ENCODE data around the gene TRDMT1.
"Not testable (repeated sequence)": the region's sequence is repeated elsewhere in the genome, so short reads cannot be mapped to it uniquely, and the experiment has no call there.

TRDMT1 gene

DNA sequence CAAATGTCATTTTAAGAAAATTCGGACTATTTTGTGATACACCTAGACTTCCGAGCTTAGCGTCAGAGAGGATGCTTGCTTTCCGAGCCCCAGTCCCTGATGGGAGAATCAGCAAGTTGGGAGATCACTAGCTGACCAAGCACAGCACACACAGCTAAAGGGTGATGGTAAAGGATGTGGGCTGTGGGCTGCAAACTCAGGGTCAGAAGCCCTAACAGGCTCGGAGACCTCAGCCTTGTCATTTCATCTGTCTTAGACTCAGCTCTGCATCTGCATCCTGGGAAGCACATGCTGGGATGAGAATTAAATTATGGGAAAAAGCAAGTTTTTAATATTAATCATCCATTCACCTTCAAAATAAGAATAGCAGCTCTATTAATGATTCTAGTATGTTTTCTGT, 75.1 kb downstream of the TRDMT1 start:
- DNase-seq, result no peak

DNA sequence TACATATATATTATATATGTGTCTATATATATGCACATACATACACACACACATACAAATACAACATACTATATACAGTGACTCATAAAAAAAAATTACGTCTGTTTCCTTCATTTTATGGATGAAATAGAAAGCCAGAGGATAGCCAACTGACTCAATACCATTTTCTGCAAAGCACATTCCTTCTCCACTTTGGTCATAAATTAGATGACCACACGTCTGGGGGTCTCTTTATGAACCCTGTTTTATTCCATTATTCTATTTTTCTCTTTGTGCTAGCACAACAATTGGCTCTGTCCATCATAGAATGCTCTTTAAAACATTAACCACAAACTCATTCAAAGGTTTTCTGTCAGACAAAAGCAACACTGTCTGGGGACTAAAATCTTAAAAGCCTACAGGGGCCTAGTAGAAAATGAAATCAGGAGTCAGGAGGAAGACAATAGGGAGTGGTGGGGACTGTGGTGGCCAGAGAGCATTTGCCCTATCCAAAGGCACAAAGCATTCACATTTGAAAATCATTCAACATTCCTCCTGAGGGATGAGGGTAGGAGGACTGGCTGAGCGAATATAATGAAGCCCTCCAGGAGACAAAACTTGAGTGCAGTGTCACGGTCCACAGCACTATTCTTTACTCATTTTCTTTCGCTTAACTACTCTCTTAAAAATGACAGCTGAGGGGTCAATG, 76.1 kb downstream of the TRDMT1 start:
- DNase-seq, result no peak

DNA sequence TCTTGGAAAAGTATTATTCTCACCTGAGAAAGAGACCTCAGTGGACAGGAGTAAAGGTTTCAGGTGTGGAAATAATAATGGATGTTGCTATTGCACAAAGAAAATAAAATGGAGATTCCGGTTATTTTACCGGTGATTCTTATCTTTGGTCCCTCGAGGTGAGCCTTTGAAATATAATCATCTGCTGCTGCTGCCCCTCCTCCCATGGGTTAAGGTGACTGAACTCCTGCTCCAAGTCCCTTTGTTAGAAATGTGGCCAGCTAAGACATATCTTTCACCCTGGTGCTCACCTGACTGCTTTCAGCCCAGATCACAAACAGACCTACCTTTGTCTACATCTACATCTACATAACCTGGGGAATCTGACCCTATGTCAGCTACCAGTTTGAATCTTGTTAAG, 77.5 kb downstream of the TRDMT1 start:
- no peak for DNase-seq

DNA sequence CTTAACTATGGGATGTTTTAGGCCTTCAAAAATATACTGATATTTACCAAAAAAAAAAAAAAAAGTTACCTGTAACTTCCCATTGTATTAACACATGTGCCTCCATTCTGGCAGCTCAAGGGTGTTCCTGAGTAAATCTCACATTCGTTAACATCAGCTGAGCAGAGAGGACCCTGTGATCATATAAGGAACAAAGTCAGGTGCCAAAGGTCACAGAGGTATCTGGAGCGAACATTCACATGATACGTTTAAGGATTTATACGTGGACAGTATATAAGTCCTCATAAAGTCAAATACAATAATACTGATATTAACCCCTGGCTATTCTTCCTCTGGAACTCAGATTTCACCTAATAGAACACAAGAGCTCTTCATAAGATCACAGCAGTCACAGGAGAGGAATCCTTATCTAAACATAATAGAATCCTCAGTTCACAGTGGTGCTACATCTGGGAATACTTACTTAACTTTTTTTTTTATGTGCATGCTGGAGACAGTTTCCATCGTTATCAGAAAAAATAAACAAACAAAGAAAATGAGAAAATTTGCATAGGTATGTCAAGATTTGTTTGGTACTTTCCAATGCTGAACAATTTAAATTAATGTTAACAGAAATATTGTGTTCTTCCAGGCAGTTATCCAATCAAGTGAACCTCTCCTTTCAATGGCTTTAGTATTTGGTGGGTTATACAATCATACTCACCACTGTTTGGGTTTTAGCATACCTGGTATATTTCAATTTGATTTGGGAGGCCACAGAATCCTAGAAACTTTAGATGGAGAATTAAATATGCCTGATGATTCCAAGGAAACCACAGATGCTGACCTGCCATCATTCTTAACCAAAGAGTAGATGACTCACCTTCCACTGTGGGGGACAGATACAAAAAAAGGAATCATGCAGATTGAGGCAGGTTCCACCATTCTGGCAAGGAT, 78.5 kb downstream of the TRDMT1 start:
- DNase-seq, result no peak

DNA sequence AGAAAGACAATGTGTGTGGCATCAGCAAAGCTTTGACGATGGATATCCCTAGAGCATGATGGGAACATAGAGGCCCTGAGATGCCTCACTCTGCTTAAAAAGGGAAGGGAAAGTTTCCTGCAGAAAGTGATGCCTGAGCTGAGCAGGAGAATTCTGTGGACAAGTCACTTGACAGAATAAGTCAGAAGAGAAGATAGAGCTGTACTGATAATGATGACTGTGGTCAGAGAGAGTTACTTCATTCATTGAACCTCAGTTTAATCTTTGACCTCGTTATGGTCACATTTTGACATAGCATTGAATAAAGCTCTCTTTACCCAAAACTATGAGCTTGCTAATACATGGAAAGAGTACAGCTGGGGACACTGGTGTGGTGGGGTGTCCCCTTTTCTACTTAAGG, 79.4 kb downstream of the TRDMT1 start:
- DNase-seq, result no peak

DNA sequence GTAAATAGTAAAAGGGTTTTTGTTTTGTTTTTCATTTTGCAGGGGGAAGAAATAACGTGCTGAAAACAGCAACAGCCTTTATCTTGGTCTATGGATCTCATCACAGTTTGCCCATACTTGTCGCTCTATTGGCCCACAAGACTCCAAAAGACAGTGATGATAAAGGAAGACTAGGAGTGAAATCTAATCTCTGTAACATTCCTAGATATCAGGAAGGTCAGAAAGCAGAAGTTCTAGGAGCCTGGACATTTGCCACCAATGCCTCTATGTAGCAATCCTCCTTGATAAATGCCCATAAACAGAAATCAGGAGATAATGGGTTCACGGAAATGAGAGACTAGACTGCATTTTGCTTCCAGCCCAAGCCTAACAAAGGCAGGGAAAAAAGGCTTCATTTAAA, 80.8 kb downstream of the TRDMT1 start:
- DNase-seq, result no peak

DNA sequence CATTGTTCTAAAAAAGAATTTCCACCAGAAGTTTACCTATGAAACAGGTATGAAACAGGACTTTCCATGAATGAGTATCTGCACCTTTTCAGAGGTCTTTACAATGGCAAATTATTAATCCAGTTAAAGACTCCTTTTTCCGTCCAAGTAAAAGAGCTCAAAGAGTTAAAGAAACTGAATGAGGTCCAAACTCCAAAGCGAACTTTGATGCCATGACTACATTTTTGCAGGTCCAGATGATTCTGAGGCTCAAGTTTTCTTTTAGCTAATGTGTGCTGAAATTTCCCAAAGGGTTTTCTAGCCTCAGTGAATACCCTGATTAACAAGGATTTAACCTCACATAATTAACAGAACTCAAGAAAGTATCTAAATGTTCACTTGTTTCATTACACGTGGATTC, 81.6 kb downstream of the TRDMT1 start:
- no peak for DNase-seq

DNA sequence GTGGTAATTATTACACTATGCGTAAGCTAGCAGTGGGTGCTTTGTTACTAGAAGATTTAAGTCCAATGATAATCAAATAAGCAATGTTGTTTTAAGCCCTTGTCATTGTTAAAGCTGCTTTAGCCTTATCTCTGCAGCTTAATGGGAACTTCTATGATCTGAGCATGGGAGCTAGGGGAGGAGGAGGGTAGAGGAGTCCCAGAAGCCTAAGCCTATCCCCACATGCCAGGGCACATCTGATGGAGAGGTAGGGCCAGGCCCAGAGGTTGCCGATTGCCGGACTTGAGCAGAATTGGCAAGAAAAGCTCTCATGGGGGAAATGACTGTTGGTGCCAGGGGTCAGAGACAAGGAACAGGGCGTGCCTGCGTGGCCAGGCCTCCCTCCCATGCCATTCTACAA, 85.3 kb downstream of the TRDMT1 start:
- no peak for DNase-seq

DNA sequence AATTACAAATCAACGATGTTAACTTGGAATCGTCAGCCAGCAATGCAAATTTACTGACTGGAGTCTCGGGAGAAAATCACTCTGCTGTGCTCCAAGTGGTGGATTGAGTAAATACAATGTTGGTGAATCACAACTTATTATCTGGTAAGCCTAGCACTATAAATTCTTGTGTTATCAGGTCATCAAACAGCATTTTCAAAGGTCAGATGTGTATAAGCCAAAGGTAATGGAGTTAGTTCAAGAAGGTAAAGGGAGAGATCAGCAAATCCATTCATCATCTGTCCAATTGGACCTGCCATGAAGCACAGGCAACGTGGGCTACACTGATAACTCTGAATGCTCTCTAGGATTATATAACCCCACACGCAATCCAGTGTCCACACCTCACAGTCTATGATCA, 85.8 kb downstream of the TRDMT1 start:
- DNase-seq, result no peak

DNA sequence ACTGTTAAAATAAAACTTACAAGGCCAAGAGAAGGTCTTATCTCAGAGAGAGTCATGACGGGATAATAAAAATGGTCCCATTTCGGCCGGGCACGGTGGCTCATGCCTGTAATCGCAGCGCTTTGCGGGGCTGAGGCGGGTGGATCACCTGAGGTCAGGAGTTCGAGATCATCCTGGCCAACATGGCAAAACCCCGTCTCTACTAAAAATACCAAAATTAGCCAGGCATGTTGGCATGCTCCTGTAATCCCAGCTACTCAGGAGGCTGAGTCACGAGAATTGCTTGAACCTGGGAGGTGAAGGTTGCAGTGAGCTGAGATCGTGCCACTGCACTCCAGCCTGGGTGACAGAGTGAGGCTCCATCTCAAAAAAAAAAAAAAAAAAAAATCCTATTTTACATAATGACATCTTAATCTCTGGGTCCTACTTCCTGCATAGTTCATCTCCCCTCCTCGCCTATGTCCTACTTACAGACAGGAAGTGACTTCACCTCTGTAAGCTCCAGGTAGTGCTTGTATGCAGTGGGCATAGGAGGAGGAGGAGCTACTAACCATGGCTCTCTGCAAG, 86.5 kb downstream of the TRDMT1 start:
- not testable (repeated sequence) for DNase-seq

DNA sequence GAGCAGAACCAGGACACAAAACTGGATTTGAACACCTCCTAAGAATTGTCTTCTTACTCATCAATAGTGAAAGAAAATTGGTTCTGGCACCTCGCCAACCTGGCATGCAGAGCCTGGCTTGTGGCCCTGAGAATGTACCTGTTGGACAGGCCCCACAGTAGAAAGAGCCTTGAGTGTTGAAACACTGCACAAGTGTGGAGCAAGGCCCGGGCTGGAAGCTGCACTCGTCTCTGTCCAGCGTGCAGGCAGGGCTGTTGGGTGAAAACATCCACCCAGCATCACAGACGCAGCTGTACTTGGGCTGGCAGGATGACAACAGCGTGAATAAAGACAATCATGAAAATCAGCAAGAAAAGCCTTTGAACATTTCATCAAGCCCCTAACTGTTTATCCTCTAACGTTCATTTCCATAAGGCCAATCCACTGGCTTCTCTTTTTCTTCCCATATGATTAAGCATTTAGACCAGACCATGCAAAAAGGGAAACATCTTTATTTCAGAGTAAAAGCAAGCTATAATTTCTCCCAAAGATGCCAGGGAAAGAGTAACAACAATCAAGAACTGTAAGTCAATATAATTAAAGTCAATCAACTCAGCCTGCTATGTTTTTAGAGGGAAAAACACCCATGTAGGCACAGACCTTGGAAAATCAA, 87.5 kb downstream of the TRDMT1 start:
- no peak for DNase-seq

DNA sequence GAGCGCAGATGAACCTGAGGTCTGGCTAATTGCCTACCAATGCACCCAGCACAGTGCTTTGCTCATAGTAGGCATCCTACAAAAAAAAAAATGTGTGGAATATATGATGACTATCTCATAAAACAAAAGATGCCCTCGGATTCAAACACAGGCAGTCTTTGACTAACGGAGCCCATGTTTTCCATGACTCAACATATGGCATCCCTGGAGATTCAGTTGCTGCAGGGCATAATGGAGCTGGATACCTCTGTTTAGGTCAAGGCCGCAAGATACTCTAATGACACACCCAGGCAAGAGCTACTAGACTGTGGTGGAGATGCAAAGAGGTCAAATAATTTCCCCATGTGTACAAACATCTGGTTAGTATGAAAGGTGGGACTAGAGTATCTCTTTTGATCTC, 88.1 kb downstream of the TRDMT1 start:
- DNase-seq, result no peak

DNA sequence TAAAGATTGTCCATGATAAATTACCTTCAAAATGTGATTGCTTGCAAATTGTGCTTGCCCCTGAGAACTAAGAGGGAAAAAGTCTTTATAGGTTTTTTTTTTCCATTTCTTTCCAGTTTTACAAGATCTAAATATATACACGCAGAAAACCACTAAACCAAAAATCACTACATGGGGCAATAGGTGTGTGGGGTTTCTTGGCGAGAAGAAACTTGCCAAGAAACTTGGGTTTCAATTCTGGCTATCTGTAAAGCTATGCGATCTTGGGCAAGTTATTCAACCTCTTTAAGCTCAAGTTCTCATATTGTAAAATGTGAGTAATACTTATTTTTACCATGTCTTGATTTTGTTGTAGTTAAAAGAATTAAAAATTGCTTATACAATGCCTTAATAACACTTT, 88.9 kb downstream of the TRDMT1 start:
- DNase-seq, result no peak

DNA sequence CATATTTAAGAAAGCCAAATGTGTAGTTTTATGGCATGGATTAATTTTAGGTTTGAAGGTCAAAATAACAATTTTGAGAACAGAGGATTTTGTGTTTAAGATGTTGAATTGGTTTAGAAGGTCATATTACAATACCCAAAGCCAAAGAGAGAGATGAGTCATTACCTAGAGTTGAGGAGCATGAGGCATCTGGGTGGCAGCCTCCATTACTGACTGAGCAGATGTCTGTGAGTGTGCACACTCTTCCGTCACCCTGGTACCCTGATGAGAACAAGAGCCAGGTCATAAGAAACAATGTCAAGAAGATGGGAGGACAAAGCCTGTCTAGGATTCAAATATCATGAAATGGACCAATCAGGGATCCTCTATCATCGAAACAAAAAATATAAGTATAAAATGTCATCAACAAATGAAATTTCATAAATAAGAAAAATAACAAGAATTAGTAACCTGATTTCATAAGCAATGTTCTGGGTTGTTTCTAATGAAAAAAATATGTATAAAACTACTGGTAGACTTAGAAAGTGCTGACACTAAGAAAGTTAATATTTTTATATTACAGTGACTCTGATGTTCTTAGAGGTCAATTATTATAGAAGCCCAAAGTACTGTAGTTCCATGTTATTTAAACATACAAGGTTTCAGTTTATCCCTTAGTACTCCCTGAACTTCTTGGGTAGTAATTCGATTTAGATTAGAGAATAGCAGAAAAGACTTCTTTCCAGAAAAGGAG, 91.8 kb downstream of the TRDMT1 start:
- DNase-seq, result no peak

DNA sequence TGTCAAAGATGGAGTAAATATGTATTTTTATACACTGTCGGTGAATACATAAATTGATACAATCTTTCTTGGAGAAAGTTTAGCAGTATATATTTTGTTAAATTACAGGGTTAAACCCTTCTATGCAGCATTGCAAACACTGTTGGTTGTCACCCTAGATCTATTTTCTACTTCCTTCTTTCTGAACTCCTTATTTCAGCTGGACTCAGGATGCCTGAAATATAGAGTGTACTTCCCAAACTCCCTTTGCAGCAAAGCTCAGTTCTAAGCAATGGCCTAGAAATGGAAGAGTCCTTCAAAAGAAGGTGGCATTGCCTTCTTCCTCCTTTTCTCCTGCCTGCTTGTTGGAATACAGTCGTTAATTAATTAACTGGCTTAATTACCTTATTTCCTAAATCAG, 92.4 kb downstream of the TRDMT1 start:
- DNase-seq, result no peak

DNA sequence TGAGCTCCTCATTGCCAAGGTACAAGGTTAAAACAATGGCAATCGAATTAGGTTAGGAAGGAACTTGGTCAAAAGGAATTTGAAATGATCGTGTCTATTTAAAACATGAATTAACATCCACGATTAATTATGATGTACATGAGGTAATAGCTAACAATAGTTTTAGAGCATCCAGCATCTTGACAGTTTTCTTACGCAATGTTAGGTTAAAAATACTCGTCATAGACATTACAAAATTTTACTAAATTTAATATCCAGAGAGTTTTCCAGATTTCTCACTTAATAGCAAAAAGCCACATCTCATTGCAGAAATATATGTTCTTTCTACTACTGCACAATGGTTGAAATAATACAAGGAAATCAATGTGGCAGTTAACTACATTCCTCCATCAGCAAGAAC, 94.5 kb downstream of the TRDMT1 start:
- no peak for DNase-seq

DNA sequence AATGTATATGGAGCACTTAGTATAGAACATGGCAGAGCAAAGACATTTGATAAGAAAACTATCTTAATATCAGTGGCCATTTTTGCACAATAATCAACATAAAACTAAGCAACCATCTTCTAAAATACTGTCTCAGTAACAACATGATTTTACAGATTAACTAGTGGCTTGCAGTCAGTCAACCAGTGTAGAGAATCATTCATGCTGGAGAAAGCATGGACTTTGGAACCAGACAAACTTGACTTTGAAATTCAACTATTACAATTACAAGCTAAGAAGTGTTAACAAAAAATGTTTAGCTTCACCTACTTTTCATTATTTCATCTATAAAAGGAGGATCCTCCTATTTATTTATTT, 99.6 kb downstream of the TRDMT1 start:
- DNase-seq, result no peak

DNA sequence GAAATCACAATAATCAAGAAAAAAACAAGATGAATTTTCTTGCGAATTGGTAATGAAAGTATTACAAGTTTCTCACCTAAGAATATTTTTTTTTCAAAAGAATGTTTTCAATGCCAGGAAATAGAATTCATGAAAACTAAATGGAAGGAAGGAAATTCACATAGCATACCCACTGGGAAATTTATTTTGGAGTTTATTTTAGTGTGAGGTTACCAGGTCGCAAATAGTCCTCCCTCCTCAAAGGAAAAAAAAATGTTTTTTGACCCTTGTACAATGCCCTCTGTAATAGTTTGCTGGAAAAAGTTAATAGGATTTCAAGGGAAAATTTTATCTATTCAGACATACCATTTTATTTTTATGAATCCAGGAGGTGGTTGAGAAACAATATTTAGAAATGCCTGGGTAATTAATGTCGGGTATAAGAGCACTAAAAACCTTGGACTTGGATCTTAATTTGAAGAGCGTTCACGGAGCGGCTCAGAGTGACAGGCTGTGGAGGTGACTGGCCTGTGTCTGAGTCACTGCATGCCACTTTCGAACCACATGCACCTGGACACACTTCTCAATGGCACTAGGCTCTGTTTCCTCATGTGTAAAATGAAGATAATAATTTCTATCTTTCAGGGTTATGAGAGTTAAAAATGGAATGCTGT, 100.1 kb downstream of the TRDMT1 start:
- DNase-seq, result no peak

DNA sequence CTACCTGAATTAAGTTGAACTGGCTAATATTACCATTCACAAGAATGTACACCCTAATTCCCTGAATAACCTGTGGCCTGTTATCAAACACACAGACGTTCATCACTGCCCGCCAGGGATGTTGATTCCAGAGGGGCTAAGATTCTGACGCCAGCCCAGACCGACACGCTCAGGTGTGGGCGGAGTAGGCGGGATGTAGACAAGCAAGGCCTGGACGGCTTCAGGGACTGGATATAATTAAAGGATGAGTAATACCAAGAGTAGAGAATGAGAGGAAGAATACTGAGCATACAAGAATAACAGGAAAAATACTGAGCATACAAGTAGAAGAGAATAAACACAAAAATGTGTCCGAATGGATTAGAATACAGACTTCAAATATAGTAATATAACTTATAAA, 100.9 kb downstream of the TRDMT1 start:
- no peak for DNase-seq

DNA sequence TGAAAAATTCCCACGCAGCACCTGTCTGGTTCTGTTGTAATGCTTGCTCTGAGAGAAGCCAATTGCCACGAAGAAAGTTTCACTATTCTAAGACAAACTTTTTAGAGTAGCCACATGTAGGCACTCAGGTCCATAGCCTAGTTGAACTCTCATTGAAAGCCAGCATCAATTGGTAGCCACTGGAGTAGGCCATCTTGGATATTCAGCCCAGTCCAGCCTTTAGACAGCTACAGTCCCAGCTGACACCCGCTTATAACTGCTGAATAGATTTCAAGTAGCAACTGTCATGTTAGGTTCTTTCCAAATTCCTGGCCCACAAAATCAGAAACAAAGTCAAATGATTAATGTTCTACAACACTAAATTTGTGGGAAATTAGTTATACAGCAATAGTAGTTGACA, 103.5 kb downstream of the TRDMT1 start:
- DNase-seq, result no peak
